PC-9 (cell line): Measurements from ENCODE around the gene CLDND2.

Source experiments
- CTCF ChIP-seq: fragments of 200-600 bp; sonication (generic); conservative IDR thresholded peaks from 2 replicates; pipeline ENCODE4 v1.6.1; 2017; ENCODE audit warnings: mixed run types, antibody characterized with exemption, mild to moderate bottlenecking, moderate library complexity
- EZH2 ChIP-seq: fragments of 200-600 bp; sonication (generic); IDR thresholded peaks from 2 replicates; pipeline ENCODE4 v1.8.0; 2017; ENCODE audit warnings: antibody characterized with exemption, low read depth

GRCh38 chr19:51333836-51334460 is 34.9 kb downstream of the CLDND2 start:
- no peak for TF ChIP-seq CTCF
- no peak for TF ChIP-seq EZH2
